Fibroblast of pulmonary artery (primary cell): Measurements from ENCODE around the gene B4GAT1.

Experiments
- DNase-seq: peaks from one replicate; pipeline ENCODE4 v3.0.0-alpha.2; 2010; ENCODE audit warnings: low read depth
- H3K4me3 ChIP-seq: replicated peaks from 2 replicates; pipeline ENCODE4 v1.5.1; 2011; ENCODE audit warnings: low read depth, mild to moderate bottlenecking, control low read depth, low read length, moderate library complexity
- TF ChIP-seq, protein P1 (sequence below): IDR thresholded peaks from 2 replicates; pipeline ENCODE4 v1.5.1; 2011; ENCODE audit warnings: mild to moderate bottlenecking, control low read depth, low read length, inconsistent platforms; ENCODE audit errors: missing control alignments

Gene B4GAT1

GRCh38 chr11:66328302-66329144, 18.9 kb downstream of the B4GAT1 start:
- no peak overlapping the region for H3K4me3 ChIP-seq
- peak; percentile 80 for DNase-seq
- TF ChIP-seq, protein P1, sequence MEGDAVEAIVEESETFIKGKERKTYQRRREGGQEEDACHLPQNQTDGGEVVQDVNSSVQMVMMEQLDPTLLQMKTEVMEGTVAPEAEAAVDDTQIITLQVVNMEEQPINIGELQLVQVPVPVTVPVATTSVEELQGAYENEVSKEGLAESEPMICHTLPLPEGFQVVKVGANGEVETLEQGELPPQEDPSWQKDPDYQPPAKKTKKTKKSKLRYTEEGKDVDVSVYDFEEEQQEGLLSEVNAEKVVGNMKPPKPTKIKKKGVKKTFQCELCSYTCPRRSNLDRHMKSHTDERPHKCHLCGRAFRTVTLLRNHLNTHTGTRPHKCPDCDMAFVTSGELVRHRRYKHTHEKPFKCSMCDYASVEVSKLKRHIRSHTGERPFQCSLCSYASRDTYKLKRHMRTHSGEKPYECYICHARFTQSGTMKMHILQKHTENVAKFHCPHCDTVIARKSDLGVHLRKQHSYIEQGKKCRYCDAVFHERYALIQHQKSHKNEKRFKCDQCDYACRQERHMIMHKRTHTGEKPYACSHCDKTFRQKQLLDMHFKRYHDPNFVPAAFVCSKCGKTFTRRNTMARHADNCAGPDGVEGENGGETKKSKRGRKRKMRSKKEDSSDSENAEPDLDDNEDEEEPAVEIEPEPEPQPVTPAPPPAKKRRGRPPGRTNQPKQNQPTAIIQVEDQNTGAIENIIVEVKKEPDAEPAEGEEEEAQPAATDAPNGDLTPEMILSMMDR = peak; percentile 87

GRCh38 chr11:66328031-66328301, 19.5 kb downstream of the B4GAT1 start:
- TF ChIP-seq, protein P1 = no peak
- no peak overlapping the region for H3K4me3 ChIP-seq
- no peak for DNase-seq

DNA sequence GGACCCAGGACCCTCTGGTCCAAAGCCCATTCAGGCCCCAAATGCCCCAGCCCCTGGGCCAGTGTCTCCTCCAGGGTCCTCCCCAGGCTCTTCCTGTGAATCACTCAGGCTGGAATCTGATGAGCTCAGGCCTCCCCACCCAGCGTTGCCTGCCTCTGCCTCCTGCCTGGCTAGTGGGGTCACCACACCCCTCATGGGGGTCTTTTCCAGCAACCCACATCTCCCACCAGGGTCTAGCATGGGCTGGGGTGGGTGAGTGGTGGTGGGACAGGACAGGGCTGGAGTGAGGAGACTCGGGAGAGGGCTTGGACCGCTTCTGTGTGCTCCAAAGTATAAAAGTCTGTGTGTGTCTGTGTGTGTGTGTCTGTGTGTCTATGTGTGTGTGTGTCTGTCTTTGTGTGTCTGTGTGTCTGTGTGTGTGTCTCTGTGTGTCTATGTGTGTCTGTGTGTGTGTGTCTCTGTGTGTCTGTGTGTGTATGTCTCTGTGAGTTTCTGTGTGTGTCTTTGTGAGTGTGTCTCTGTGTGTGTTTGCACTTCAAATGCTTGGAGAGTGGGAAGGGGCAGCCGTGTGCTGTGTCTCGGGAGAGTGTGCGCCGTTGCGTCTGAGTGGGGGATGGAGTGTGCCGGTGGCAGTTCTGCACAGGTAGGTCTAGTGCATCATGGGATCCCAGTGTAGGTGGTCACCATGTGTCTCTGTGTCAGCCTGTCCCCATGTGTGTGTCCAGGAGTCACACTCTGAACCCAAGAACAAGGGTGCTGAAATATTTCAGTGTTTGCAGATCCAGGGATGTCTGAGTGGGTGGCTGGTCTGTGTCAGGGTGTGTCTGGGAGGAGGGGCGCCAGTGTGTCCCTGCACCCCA, 20.0 kb downstream of the B4GAT1 start:
- TF ChIP-seq, protein P1 = peak; percentile 8
- peak; percentile 45 for DNase-seq
- H3K4me3 ChIP-seq = no peak overlapping the region

- TF ChIP-seq, protein P1 = no peak
- no peak overlapping the region for H3K4me3 ChIP-seq
- DNase-seq = no peak
Measured at GRCh38 chr11:66326261-66327111, 20.9 kb downstream of the B4GAT1 start.

GRCh38 chr11:66325263-66325671, 22.2 kb downstream of the B4GAT1 start:
- H3K4me3 ChIP-seq = no peak overlapping the region
- DNase-seq = no peak
- TF ChIP-seq, protein P1 = no peak

GRCh38 chr11:66324664-66325063, 22.8 kb downstream of the B4GAT1 start:
- no peak overlapping the region for H3K4me3 ChIP-seq
- TF ChIP-seq, protein P1 = no peak
- peak; percentile 45 for DNase-seq
